Mesodermal cell (in vitro differentiated cells): ENCODE measurements around the gene MYO1A.

ENCODE experiments used
- H3K27ac ChIP-seq: 2 replicates; pipeline ENCODE4 v1.7.0; 2013; ENCODE audit warnings: mild to moderate bottlenecking, low read depth, low read length, moderate library complexity; ENCODE audit not compliant: severe bottlenecking
- H3K36me3 ChIP-seq: 2 replicates; pipeline ENCODE4 v1.7.1; 2013; ENCODE audit warnings: mild to moderate bottlenecking, low read length, moderate library complexity; ENCODE audit not compliant: control insufficient read depth, insufficient read depth
- H3K4me1 ChIP-seq: one replicate; pipeline ENCODE4 v1.7.1; 2013; ENCODE audit warnings: mild to moderate bottlenecking, low read length; ENCODE audit not compliant: insufficient read depth, control insufficient read depth, poor library complexity, severe bottlenecking
- H3K4me3 ChIP-seq: 2 replicates; pipeline ENCODE4 v1.7.0; 2013; ENCODE audit warnings: low read length, control low read depth, mild to moderate bottlenecking; ENCODE audit not compliant: insufficient read depth, poor library complexity, severe bottlenecking; ENCODE audit errors: extremely low read depth
- H3K9me3 ChIP-seq: 2 replicates; pipeline ENCODE4 v1.7.1; 2013; ENCODE audit warnings: mild to moderate bottlenecking, low read length, moderate library complexity; ENCODE audit not compliant: control insufficient read depth
- WGBS, 2 experiments: methylation state at CpG; one replicate each; pipeline ENCODE4 v1.1.5; 2013; ENCODE audit warnings: missing lambda C conversion rate in 2 of 2; ENCODE audit not compliant: insufficient coverage in 2 of 2; 5-methylcytosine and 5-hydroxymethylcytosine counted together

MYO1A gene

DNA sequence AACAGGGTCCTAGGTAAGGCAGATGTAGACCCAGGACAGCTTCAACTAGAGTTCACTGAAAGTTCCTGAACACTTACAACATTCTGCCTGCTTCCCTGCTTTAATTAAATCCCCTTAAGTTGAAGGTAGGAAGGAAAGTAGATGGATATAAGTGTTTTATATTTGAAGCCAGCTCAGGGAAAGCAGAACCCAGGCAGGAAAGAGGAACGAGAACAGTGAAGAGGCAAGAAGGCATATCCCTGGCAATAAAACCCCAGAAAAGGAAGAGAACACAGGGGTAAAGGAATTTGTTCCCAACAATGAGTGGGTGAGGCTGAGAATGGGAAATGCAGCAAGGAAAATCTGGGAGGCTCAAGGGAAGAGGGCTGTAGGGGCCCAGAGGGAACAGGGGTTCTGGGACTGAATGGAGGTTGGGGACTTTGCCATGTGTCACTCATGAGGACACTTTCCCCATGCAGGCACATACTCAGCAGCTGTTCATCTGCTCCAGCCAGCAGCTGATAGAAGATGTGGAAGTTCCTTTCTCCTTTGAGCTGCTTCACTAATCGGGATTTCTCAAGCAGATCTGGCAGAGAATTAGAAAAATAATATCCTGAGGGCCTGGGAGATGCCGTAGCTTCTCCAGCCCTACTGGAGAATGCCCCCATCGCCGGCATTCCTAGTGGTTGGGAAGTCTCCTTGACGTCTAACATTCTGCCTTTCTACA lies 3.7 kb downstream of the MYO1A start:
- WGBS, 2 experiments, result 83 to 93% methylated on average over 5 of the region's 6 CpGs
- Histone ChIP-seq H3K4me1 (no peaks in the 10 kb centered on the region), H3K27ac (no peak overlapping the region), H3K9me3 (no peaks in the 10 kb centered on the region), H3K36me3 (no peaks in the 10 kb centered on the region), H3K4me3 (no peak overlapping the region)

DNA sequence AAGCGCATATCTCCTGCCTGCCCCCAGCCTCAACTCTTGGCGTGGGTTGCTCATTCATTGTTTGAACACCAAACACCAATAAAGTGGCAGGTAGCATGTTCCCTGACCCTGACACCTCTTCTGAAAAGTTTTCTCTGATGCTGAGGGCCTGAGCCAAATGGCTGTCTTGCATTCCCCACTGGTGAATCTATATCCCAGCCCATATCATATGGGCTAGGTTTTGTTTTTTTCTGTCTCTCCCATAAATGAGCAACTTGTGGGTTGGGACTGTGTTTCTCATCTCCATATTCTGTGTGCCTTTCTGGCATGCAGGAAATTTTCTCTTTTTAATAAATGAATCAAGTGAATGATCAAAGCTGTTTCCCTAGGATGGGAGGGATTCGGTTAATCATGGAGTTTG lies 5.0 kb downstream of the MYO1A start:
- H3K36me3 ChIP-seq, result no peaks in the 10 kb centered on the region
- no peak overlapping the region for H3K4me3 ChIP-seq
- 86 to 100% methylated on average over 1 to 2 of the region's 3 CpGs for WGBS, 2 experiments
- no peaks in the 10 kb centered on the region for H3K9me3 ChIP-seq
- H3K4me1 ChIP-seq, result no peaks in the 10 kb centered on the region
- H3K27ac ChIP-seq, result no peak overlapping the region

DNA sequence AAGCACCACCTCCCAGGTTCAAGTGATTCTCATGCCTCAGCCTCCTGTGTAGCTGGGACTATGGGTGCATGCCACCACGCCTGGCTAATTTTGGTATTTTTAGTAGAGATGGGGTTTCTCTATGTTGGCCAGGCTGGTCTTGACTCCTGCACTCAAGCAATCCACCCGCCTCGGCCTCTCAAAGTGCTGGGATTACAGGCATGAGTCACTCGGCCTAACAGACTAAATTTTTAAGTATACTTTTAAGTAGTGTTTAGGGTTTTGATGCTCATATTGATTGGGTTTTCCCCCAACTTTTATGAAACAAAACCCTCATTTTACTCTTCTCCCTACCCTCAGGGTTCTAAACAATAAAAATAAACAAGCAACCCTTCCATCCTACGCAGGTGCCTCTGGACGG lies 5.5 kb downstream of the MYO1A start:
- Histone ChIP-seq H3K36me3 (no peaks in the 10 kb centered on the region), H3K4me3 (no peak overlapping the region), H3K9me3 (no peaks in the 10 kb centered on the region), H3K27ac (no peak overlapping the region), H3K4me1 (no peaks in the 10 kb centered on the region)
- 86 to 100% methylated on average over 2 to 4 of the region's 6 CpGs for WGBS, 2 experiments

DNA sequence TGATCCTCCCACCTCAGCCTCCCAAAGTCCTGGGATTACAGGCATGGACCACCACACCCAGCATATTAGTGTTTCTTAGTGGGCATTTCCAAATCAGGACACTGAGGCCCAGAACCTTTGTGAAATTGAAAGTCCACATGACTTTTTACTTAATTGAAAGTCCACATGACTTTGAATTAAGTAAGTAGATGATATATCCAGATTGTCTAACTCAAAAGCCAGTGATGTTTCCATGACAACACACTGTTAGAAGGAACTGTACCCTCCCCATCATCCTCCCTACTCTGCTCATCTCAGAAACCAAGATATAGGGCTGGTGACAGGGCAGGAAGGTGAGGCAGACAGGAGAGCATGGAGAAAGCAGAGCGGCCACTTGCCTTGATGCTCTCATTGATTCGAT lies 7.2 kb downstream of the MYO1A start:
- Histone ChIP-seq H3K4me1 (no peaks in the 10 kb centered on the region), H3K9me3 (no peaks in the 10 kb centered on the region), H3K27ac (no peak overlapping the region), H3K4me3 (no peak overlapping the region), H3K36me3 (no peaks in the 10 kb centered on the region)
- 92% methylated on average over 2 of the region's 2 CpGs for WGBS, 2 experiments

DNA sequence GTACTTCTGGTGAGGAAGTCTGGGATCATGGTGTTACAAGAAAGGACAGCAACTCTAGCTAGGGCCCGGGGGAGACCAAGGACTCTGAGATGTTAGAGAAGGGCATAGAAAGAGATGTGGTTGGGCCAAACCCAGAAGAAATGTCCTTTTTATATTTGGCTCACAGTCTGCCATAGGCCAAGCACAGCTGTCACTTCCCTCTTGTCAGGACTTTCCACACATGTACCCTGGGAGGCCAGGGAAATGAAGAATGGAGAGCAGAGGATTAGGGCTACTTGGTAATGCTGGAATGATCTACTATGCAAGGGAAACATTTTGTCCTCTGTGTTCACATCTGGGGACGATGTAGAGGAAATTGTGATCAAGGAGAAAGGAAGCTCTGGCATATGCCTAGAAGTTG lies 9.2 kb downstream of the MYO1A start:
- no peaks in the 10 kb centered on the region for H3K36me3 ChIP-seq
- H3K4me1 ChIP-seq, result no peaks in the 10 kb centered on the region
- no peaks in the 10 kb centered on the region for H3K9me3 ChIP-seq
- H3K4me3 ChIP-seq, result no peak overlapping the region
- H3K27ac ChIP-seq, result no peak overlapping the region
- 79 to 92% methylated on average over 2 of the region's 2 CpGs for WGBS, 2 experiments

DNA sequence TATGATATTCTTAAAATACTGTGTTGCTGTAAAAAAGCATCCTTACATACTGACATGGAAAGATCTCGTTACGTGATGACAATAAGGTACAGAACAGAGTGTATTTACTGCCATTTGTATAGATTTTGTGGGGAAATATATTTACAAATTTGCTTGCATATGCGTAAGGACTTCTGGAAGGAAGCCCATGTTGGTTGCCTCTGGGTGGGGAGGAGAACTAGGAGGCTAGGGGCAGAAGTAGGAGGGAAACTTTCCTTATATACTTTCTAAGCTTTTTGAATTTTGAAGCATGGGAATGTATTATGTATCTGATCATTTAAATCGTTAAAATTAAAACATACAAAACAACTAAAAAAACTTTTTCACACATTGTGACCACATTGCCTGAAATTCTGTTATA lies 9.7 kb downstream of the MYO1A start:
- Histone ChIP-seq H3K27ac (no peak overlapping the region), H3K36me3 (no peaks in the 10 kb centered on the region), H3K9me3 (no peaks in the 10 kb centered on the region), H3K4me3 (no peak overlapping the region), H3K4me1 (no peaks in the 10 kb centered on the region)
- 100% methylated on average over 2 of the region's 4 CpGs; no CpG with 5 or more reads in 1 of the 2 experiments for WGBS, 2 experiments

DNA sequence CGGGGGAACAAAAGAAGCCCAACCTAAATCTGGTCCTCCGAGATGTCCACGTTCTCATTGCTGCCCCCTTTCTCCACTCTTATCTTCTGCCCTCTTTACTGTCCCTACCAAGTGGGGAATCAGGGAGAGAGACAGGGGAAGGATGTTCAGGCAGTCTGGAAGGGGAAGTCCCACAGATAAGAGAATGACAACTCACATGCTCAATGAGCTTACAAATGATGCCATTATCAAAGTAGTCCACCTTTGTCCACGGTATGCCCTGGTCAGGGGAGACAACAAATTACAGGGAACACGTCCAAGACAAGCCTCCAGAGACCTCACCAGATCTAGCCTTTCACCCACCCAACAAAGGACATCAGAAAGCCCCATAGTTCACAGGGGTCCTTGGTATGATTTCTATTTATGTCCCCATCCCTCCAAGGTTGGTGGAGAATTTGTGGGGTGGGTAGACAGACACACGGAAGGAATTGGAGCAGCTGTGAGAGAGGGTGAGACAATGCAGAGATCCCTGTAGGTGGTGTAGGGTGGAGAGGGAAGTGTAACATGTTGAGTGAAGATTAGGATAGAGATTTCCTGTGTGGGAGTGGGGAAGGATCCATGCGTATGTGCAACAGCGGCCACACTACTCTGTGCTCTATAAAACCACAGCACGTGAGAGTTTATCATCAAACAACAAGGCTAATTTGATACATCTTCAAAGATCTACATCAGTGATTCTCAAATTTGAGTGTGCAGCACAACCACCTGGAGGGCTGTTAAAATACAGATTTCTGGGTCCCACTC lies 10.7 kb downstream of the MYO1A start:
- H3K4me1 ChIP-seq, result no peaks in the 10 kb centered on the region
- WGBS, 2 experiments, result 84 to 87% methylated on average over 4 to 5 of the region's 9 CpGs

DNA sequence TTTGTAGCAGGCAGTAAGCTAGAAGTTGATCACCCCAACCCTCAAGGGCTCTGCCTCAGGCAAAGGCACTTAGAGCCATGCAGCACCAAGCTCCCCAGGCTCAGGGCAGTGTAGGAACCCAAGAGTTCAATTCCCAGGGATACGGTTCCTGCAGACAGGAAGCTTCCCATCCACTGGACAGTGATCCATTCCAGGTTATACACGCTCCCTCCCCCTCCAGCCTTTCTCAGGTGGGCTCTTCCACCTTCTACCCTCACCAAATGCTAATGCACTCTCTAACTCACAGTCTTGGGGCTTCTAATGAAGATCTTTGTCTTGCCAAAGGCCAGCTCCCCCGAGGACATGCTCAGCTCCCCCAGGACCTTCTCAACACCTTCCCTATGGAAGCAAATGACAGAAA lies 12.7 kb downstream of the MYO1A start:
- no peak overlapping the region for H3K4me3 ChIP-seq
- WGBS, 2 experiments, result 79 to 88% methylated on average over 2 of the region's 3 CpGs
- no peaks in the 10 kb centered on the region for H3K36me3 ChIP-seq
- no peaks in the 10 kb centered on the region for H3K9me3 ChIP-seq
- no peaks in the 10 kb centered on the region for H3K4me1 ChIP-seq
- H3K27ac ChIP-seq, result no peak overlapping the region

More for the DNA sequence above, 10.7 kb downstream of the MYO1A start:
- no peaks in the 10 kb centered on the region for H3K9me3 ChIP-seq
- H3K4me3 ChIP-seq, result no peak overlapping the region
- H3K27ac ChIP-seq, result no peak overlapping the region
- H3K36me3 ChIP-seq, result no peaks in the 10 kb centered on the region

DNA sequence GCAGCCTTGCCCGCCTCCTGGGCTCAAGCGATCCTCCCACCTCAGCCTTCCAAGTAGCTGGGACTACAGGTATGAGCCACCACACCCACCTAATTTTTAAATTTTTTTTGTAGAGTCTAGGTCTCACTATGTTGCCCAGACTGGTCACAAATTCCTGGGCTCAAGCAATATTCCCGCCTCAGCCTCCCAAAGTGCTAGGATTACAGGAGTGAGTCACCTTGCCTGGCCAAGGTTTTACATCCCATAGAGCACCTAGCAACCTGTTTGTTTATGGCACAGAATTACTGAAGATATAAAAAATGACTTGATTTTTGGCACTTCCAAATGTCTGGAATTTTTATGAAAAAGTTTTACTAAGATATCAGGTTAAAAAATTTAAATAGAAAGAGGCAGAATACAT lies 16.5 kb downstream of the MYO1A start:
- no peaks in the 10 kb centered on the region for H3K36me3 ChIP-seq
- 100% methylated on average over 1 to 2 of the region's 3 CpGs for WGBS, 2 experiments
- H3K4me1 ChIP-seq, result no peaks in the 10 kb centered on the region

DNA sequence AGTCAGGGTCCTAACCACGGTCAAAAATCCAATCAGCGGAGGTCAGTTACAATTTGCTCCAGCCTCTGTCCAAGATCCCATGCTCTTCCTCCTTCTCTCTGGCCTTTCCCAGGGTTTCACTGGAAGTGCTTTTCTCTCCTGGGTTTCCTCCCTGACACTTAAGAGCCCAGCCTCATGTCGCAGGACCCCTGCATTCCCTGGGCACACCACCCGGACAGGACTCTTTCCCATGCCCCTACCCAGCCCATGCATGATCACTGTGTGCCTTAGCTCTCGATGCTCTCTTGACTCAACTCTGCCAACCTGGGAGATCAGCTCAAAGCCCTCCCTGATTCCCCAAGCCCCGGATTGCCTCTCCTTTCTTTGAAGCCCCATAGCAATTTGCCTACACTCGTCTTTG lies 18.1 kb downstream of the MYO1A start:
- WGBS, 2 experiments, result 83 to 85% methylated on average over 7 of the region's 7 CpGs
- H3K9me3 ChIP-seq, result no peaks in the 10 kb centered on the region

More for the DNA sequence above, 16.5 kb downstream of the MYO1A start:
- Histone ChIP-seq H3K9me3 (no peaks in the 10 kb centered on the region), H3K27ac (no peak overlapping the region), H3K4me3 (no peak overlapping the region)

DNA sequence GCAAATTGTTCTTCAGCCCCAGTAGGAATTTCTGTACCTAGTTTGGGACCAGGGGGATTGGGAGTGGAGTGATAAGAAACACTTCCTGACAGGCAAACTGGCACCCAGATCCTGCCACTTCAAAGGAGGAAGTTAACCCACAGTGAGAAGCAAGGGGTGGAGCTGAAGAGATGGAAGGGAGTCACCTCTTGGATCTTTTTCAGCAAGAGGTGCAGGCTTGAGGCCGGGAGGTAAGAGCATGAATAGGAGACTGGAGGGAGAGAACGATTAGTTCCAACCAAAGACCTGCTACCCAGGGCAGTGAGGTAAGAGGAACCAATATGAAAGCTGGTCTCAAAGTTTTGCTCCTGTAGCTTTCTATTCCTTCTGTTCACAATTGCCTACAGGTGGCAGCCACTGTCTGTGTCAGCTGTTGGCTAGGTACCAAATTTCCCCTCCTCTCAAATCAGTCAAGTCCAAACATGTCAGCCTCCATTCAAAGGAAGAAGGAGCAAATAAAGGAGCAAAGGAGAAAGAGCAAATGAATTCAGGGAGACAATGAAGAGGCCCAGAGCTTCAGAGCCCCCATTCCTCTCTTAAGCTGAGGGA lies 18.7 kb downstream of the MYO1A start:
- no peaks in the 10 kb centered on the region for H3K36me3 ChIP-seq
- no peak overlapping the region for H3K4me3 ChIP-seq
- WGBS, 2 experiments, result 55 to 64% methylated on average over 2 of the region's 2 CpGs
- no peaks in the 10 kb centered on the region for H3K4me1 ChIP-seq
- H3K27ac ChIP-seq, result no peak overlapping the region
- no peaks in the 10 kb centered on the region for H3K9me3 ChIP-seq

More for the DNA sequence above, 18.1 kb downstream of the MYO1A start:
- H3K4me1 ChIP-seq, result no peaks in the 10 kb centered on the region
- H3K27ac ChIP-seq, result no peak overlapping the region
- H3K36me3 ChIP-seq, result no peaks in the 10 kb centered on the region
- H3K4me3 ChIP-seq, result no peak overlapping the region
